DMS114 treated with DMSO at 0.1 percent for 48 hours (cell line): ENCODE data around the gene ACVRL1.

Experiments used
- DNase-seq: peaks from one replicate; lab custom pipeline; 2025; ENCODE audit not compliant: unreplicated experiment; lab: John Stamatoyannopoulos, UW

Gene ACVRL1

DNA sequence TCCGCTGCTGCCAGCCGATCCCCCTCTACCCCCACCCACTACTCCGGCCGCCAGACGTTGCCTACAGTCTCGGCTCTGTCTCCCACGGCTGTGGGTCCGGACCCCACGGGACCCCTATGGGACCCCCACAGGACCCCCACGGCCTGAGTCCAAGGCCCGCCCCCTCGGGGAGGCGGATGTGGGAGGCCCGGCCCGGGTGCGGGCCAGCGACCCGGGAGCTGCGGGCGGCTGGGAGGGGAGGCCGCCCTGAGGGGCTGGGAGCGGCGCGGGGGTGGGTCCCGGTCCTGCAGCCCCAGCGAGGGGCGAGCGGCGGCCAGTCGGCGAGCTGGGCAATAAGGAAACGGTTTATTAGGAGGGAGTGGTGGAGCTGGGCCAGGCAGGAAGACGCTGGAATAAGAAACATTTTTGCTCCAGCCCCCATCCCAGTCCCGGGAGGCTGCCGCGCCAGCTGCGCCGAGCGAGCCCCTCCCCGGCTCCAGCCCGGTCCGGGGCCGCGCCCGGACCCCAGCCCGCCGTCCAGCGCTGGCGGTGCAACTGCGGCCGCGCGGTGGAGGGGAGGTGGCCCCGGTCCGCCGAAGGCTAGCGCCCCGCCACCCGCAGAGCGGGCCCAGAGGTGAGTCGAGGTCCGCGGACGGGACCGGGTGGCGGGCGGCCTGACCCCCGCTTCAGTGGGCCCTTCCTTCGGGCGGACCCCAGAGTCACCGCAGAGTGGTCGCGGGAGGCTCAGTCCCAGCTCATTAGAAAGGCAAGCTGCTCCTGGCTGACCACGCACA lies at the start of gene ACVRL1:
Gene ACVRL1, plus strand, starts transcription at position 422 of the 773 bp plus-strand sequence. CDS start 4,971 bp downstream, outside the sequence.
- DNase-seq = no peak

DNA sequence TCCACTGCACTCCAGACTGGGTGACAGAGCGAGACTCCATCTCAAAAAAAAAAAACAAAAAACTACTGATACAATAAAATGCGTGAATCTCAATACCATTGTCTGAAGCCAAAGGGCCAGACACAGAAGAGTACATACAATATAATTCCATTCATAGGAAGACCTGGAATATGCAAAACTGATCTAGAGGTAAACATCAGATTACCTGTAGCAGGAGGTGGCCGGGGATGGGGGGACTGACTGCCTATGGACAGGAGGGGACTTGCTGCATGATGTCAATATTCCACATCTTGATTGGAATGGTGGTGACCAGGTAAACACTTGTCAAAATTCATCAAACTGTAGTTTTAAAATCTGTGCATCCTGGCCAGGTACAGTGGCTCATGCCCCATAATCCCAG lies 46.3 kb upstream of the ACVRL1 start:
- no peak for DNase-seq

DNA sequence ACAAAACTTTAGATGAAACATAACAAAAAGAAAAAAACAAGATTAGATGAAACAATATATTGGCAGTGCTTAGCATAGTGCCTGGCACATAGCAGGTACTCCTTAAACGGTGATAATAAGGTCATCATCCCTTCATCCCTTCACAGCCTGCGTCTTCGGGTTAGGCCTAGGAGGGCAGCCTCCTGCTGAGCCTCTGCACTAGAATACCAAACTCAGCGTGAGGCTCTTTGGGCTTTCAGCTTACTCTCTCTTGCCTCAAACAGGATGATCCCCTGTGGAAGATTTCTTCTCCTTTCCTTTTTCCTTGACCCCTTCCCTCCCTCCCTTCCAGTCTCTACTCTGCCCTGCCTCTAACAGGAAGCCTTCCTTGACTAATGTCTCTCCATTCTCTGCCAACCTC lies 44.4 kb upstream of the ACVRL1 start:
- DNase-seq = no peak

- no peak for DNase-seq
These were observed 43.9 kb upstream of the ACVRL1 start for GRCh38 chr12:51863363-51863932.

DNA sequence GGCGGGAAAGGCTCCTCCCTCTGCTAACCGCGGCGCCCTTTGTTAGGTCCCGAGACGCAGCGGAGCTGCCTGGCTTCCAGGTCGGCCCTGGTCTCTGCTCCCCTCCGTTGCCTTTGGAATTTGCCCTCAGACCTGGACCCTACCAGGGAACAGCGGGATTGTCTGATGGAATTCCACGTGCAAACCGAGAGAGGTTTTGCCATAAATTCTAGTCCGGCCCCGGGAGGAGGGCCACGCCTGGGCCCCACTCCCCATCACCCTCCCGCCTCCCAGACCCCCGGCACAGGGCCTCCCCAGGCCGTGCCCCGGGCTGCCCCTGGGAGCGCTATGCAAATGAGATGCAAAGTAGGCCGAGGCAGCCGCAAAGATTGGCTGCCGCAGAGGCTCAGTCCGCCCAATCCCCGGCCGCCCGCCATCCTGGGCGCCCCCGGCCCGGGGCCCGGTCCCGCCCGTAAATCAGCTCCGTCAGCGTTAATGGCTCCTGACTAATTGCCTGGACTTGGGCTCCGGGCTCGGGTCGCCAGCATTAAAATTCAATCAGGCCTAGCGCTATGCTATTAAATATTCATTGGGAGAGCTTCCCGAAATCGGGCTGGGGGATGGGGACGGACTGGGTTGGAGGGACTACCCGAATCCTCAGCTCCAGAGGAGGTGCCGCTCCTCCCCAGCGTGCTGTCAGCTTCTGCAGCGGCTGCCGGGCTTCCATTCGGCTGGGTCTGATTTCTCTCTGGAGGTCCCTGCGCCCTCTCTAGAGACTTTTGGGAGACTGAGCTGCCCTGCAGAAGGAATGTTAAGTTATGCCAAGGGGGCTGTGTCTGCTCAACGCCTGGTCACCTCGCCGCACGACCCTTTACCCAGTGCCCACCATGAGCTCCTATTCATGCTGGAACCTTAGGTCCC lies 43.1 kb upstream of the ACVRL1 start:
- no peak for DNase-seq

- no peak for DNase-seq
These were observed 42.3 kb upstream of the ACVRL1 start for GRCh38 chr12:51864833-51865670.

DNA sequence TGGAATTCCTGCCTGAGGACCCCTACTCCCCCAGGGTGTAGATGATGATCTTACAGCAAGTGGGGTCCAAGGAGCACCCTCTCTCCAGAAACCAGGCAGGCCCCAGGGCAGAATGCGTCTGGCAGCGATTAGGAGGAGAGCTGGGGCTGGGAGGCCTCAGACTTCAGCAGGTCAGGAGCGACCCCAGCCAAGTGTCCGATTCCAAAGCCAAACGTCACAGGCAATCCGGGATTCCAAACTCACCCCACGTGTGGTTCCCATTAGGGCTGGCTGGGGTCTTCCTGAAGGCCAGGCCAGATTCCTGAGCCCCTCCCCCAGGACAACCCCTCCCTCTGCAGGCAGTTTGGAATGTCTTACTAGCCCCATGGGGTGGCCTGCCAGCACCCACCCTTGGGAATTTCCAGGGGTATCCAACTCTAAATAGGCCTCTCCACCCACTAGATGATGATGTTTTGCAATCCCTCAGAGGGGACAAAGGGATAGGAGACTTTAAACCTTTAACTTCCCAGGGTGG lies 41.5 kb upstream of the ACVRL1 start:
- DNase-seq = no peak

- DNase-seq = no peak
These were observed 41.0 kb upstream of the ACVRL1 start for GRCh38 chr12:51866324-51866723.

GRCh38 chr12:51866762-51867161 lies 40.5 kb upstream of the ACVRL1 start:
- no peak for DNase-seq

- no peak for DNase-seq
These were observed 39.9 kb upstream of the ACVRL1 start for GRCh38 chr12:51867371-51867770.

DNA sequence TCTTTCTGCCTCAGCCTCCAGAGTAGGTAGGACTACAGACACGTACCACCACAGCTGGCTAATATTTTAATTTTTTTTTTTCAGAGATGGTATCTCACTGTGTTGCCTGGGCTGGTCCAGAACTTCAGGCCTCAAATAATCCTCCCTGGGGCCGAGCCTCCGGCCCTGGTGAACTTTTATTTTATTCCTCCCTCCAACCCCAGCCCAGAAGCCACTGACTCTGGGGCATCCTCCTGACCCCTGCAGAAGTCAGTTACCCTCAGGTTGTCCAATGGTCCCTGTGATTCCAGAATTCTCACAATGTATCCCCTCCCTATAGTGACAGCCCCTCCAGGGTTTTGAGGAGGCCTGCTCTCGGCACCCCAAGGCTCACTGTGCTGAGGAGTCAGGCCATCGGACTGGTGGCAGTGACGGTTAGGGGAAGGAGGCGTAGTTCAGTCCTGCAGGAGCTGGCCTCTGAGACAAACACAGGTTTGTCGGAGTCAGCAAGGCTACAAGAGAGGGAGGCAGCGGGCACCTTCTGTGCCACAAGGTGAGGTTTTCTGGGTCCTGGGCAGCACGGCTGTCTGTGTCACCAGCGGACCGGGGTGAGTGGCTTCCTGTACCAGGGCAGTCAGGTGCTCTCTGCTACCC lies 39.4 kb upstream of the ACVRL1 start:
- no peak for DNase-seq

GRCh38 chr12:51868821-51869495 lies 38.3 kb upstream of the ACVRL1 start:
- DNase-seq = no peak

GRCh38 chr12:51869496-51869865 lies 37.8 kb upstream of the ACVRL1 start:
- no peak for DNase-seq

DNA sequence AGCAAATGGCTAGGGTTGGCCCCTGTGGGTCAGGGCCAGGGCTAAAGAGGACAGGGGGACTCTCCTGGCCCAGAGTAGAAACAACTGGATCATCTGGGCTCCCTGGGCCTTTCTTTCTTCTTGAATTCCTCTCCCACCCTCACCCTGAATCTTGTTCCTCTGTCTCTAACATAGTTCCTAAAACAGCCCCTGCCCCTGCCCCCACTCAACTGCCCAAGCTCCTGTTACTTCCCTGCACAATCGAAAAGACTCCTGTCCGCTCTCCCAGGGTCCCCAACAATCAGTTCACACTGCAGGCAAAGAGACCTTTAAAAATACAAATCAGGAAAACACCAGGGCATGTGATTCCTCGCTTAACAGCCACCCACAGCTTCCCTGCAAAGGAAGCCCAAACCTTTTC lies 37.4 kb upstream of the ACVRL1 start:
- DNase-seq = no peak

- DNase-seq = no peak
These were observed 36.8 kb upstream of the ACVRL1 start for GRCh38 chr12:51870504-51870903.

DNA sequence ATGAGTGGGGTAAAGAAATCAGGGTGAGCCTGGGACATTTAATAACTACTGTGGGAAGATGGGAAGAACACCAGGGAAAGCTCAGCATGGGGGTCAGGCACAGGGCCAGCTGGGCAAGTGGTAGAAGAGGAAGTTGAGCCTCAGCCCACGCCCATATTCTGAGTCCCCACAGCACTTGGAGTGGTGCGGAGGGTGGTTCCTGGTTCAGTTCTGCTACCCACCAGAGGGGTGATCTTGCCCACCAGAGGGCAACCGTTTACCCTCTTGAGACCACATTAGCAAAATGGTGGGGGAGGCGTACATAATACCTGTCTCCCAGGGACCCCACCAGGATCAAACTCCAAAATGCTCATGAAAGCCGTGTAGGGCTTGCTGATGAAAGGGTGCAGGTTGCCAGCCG lies 36.2 kb upstream of the ACVRL1 start:
- no peak for DNase-seq

GRCh38 chr12:51871918-51872688 lies 35.2 kb upstream of the ACVRL1 start:
- DNase-seq = no peak

DNA sequence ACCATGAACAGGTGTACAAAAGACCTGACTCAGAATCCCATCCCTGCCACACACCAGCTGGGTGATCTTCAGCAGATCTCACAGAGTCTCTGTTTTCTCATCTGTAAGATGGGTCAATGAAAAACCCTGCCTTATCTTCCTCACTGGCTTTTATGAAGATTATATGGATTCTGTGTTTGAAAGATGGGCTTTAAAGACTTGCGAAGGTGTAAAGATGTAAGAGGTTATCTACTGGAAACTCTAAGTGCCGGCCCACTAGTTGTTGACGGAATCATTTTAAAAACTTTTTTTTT lies 34.7 kb upstream of the ACVRL1 start:
- DNase-seq = no peak
